ENCODE data around the gene UBE2QL1. TPM values are rescaled to one million over a fixed set of nuclear protein-coding genes. Genes with fewer than 3 reads are reported as not detected.

UBE2QL1 gene
- total RNA-seq, 1 experiment from 2014 or later, result not detected

DNA sequence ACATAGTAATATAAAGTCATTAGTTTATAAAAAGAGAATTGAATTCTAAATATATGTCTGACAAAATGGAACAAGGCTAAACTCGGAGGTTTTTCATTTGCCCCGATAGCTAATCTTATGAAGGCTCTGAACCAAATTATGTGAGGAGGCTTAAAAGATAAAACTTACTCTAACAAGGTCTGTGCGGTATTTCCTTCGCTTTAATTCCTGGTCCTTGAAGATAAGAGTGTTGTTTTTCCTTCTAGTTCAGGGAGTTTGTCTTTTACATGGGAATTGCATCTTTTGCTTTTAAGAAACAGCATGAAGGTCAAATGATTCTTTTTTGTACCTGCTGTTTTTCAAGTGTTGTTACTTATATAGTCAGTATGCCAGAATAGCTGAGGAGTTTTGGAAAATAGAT, 68.2 kb downstream of the UBE2QL1 start:
- CTCF ChIA-PET, result no interaction called here
- no TSS peak for BruUV-seq (replicated peaks)
- intact Hi-C loops (cut with micrococcal nuclease), result no loop called here
- TF ChIP-seq POLR2A (IDR thresholded peaks at IDR 0.05; ENCODE audit: borderline replicate concordance, extremely low read depth, insufficient read depth, insufficient read length) (no peak), SRF (IDR thresholded peaks at IDR 0.05; ENCODE audit: low read depth) (no peak), TCF7L2 (IDR thresholded peaks at IDR 0.05; ENCODE audit: borderline replicate concordance, extremely low read depth, insufficient read depth, insufficient read length) (no peak), SIN3A (IDR thresholded peaks at IDR 0.05; ENCODE audit: low read depth) (no peak), ELF1 (IDR thresholded peaks at IDR 0.05; ENCODE audit: borderline replicate concordance, low read depth) (no peak), FOSL1 (IDR thresholded peaks at IDR 0.05; ENCODE audit: low read depth) (no peak), RAD21 (IDR thresholded peaks at IDR 0.05; ENCODE audit: low read depth) (no peak)
- TF ChIP-seq, protein P1, sequence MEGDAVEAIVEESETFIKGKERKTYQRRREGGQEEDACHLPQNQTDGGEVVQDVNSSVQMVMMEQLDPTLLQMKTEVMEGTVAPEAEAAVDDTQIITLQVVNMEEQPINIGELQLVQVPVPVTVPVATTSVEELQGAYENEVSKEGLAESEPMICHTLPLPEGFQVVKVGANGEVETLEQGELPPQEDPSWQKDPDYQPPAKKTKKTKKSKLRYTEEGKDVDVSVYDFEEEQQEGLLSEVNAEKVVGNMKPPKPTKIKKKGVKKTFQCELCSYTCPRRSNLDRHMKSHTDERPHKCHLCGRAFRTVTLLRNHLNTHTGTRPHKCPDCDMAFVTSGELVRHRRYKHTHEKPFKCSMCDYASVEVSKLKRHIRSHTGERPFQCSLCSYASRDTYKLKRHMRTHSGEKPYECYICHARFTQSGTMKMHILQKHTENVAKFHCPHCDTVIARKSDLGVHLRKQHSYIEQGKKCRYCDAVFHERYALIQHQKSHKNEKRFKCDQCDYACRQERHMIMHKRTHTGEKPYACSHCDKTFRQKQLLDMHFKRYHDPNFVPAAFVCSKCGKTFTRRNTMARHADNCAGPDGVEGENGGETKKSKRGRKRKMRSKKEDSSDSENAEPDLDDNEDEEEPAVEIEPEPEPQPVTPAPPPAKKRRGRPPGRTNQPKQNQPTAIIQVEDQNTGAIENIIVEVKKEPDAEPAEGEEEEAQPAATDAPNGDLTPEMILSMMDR (IDR thresholded peaks at IDR 0.05 in 2 of 3, conservative IDR thresholded peaks at IDR 0.05 in 1 of 3; ENCODE audit: borderline replicate concordance in 1 of 3, insufficient read depth in 1 of 3, low read depth in 2 of 3, low read length in 2 of 3), result no peak
- TF ChIP-seq, protein P2, sequence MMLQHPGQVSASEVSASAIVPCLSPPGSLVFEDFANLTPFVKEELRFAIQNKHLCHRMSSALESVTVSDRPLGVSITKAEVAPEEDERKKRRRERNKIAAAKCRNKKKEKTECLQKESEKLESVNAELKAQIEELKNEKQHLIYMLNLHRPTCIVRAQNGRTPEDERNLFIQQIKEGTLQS (IDR thresholded peaks at IDR 0.05), result no peak
- TF ChIP-seq, protein P3, sequence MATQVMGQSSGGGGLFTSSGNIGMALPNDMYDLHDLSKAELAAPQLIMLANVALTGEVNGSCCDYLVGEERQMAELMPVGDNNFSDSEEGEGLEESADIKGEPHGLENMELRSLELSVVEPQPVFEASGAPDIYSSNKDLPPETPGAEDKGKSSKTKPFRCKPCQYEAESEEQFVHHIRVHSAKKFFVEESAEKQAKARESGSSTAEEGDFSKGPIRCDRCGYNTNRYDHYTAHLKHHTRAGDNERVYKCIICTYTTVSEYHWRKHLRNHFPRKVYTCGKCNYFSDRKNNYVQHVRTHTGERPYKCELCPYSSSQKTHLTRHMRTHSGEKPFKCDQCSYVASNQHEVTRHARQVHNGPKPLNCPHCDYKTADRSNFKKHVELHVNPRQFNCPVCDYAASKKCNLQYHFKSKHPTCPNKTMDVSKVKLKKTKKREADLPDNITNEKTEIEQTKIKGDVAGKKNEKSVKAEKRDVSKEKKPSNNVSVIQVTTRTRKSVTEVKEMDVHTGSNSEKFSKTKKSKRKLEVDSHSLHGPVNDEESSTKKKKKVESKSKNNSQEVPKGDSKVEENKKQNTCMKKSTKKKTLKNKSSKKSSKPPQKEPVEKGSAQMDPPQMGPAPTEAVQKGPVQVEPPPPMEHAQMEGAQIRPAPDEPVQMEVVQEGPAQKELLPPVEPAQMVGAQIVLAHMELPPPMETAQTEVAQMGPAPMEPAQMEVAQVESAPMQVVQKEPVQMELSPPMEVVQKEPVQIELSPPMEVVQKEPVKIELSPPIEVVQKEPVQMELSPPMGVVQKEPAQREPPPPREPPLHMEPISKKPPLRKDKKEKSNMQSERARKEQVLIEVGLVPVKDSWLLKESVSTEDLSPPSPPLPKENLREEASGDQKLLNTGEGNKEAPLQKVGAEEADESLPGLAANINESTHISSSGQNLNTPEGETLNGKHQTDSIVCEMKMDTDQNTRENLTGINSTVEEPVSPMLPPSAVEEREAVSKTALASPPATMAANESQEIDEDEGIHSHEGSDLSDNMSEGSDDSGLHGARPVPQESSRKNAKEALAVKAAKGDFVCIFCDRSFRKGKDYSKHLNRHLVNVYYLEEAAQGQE (IDR thresholded peaks at IDR 0.05; ENCODE audit: low read depth), result no peak
- Histone ChIP-seq H3K36me3 (ENCODE audit: control insufficient read depth in 1 of 2, insufficient read depth in 2 of 2, low read length in 2 of 2) (no peaks in the 10 kb centered on the region), H4K20me1 (ENCODE audit: insufficient read depth) (no peaks in the 10 kb centered on the region), H3K9ac (ENCODE audit: low read length) (no peak overlapping the region), H3K27me3 (ENCODE audit: insufficient read depth, low read length) (peaks cover 21% of the 10 kb centered on the region), H3K4me3 (replicated peaks in 1 of 2; ENCODE audit: low read depth in 1 of 2, low read length in 2 of 2) (no peak overlapping the region), H3K79me2 (ENCODE audit: insufficient read depth, low read length) (no peaks in the 10 kb centered on the region), H3K9me2 (ENCODE audit: insufficient read depth) (no peaks in the 10 kb centered on the region), H3K27ac (ENCODE audit: low read depth, low read length) (no peak overlapping the region), H2AFZ (ENCODE audit: low read depth, low read length, poor library complexity, severe bottlenecking) (no peak overlapping the region), H3K4me1 (ENCODE audit: control insufficient read depth in 1 of 2, insufficient read depth in 2 of 2, low read length in 2 of 2) (no peaks in the 10 kb centered on the region), H3K4me2 (ENCODE audit: low read length) (no peak overlapping the region), H3K9me3 (ENCODE audit: control insufficient read depth in 1 of 2, insufficient read depth in 1 of 2, low read depth in 1 of 2, low read length in 2 of 2) (no peaks in the 10 kb centered on the region)
- ATAC-seq (no peak), DNase-seq (ENCODE audit: low read depth, low spot score) (no peak)
- POLR2A ChIA-PET, result no interaction called here
- RAD21 ChIA-PET (ENCODE audit: low non-redundant PET in 1 of 2, low total read pairs in 2 of 2, uncharacterized antibody in 2 of 2, unreplicated experiment in 2 of 2), result no interaction called here

All from HCT116 (cell line).